Measurements from ENCODE around the gene KCNJ9. TPM values are rescaled to one million over a fixed set of nuclear protein-coding genes. Genes with fewer than 3 reads are reported as not detected.

Gene KCNJ9
- total RNA-seq, 1 donor = not detected

GRCh38 chr1:160097151-160097910, 16.0 kb downstream of the KCNJ9 start:
- TF ChIP-seq CTCF (IDR thresholded peaks at IDR 0.05; ENCODE audit: insufficient read depth, low read depth, low read length) = no peak
- no peak for DNase-seq (ENCODE audit: low read depth)
- peak overlapping the region; percentile 75 for H3K4me3 ChIP-seq (ENCODE audit: low read depth, low read length)

GRCh38 chr1:160097911-160098851, 16.8 kb downstream of the KCNJ9 start, which contains the start of gene IGSF8:
Gene IGSF8, minus strand, starts transcription at chr1:160098619. Its CDS starts 147 bp downstream, at chr1:160098472.
- peak within 1 kb of the TSS; percentile 75 for H3K4me3 ChIP-seq (ENCODE audit: low read depth, low read length)
- no peak for TF ChIP-seq CTCF (IDR thresholded peaks at IDR 0.05; ENCODE audit: insufficient read depth, low read depth, low read length)
- DNase-seq (ENCODE audit: low read depth) = peak; percentile 83

GRCh38 chr1:160098852-160099561, 17.7 kb downstream of the KCNJ9 start:
- no peak for TF ChIP-seq CTCF (IDR thresholded peaks at IDR 0.05; ENCODE audit: insufficient read depth, low read depth, low read length)
- peak; percentile 93 for DNase-seq (ENCODE audit: low read depth)
- H3K4me3 ChIP-seq (ENCODE audit: low read depth, low read length) = peak overlapping the region; percentile 75

DNA sequence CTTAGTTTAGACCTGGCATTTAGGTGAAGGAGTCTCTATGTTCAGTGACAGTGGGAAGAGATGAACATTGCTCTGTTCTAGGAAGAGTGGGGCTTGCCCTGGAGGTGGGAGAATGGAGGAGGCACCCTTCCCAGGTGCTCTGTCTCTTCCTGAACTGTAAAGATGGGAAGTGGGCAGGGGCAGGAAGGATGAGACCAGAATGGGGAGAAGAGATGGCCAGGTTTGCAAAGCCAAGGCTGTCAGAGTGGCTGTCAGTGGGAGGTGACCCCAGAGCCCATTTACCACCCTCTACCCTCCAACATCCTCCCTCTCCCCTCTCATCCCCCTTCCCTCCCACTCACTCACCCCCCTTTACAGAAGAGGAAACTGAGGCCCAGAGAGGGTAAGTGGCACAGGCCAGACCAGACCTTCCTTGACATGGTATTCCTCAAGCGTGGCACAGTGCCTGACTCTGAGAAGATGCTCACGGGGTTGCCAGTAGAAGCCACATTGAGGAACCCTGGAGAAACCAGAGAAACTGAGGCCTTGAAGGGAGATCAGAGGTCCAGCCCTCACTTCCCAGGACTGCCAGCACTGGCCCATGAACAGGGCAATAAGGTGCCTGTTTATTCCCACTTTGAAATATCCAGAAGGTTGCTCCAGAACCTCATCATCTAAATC, 18.5 kb downstream of the KCNJ9 start:
- DNase-seq (ENCODE audit: low read depth) = no peak
- H3K4me3 ChIP-seq (ENCODE audit: low read depth, low read length) = no peak overlapping the region
- TF ChIP-seq CTCF (IDR thresholded peaks at IDR 0.05; ENCODE audit: insufficient read depth, low read depth, low read length) = no peak

DNA sequence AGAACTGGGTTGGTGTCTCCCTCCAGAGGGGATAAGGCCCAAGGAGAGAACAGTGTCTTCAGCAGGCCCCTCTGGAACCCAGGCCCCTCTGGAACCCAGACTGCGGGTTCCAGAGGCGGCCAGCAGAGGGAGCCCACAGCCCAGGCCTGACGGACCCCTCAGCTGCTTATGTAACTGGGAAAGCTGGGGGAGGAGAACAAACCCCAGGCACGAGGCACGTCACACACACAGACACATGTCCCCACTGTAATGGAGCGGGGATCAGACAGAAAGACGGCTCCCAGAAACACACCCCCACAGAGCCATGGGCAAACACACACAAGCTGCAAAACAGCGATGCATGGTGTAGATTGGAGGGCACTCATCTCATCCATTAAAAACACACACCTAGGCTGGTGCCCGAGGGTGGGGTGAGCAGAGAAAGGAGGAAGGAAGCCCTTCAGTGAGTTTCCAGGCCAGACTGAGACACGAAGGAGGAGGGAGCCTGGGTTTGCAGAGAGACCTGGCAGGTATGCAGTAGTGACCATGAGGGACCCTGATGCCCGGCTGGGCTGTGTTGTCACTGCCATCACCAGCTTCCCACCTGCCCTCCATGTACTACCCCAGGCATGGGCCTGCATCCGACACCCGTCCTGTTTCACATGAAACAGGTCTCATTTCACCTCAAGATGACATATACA, 19.8 kb downstream of the KCNJ9 start:
- TF ChIP-seq CTCF (IDR thresholded peaks at IDR 0.05; ENCODE audit: insufficient read depth, low read depth, low read length) = peak; percentile 98
- no peak overlapping the region for H3K4me3 ChIP-seq (ENCODE audit: low read depth, low read length)
- peak; percentile 69 for DNase-seq (ENCODE audit: low read depth)

Measured in fibroblast of villous mesenchyme (primary cell).